ENCODE measurements around the gene FGF22. TPM values are rescaled to one million over a fixed set of nuclear protein-coding genes. Genes with fewer than 3 reads are reported as not detected.

FGF22 gene
- total and polyA plus RNA-seq, 10 of the 15 experiments (the other 5 are each of a cell fraction or from before 2014, with no cell fraction given): 0.05 TPM; not detected in 9

DNA sequence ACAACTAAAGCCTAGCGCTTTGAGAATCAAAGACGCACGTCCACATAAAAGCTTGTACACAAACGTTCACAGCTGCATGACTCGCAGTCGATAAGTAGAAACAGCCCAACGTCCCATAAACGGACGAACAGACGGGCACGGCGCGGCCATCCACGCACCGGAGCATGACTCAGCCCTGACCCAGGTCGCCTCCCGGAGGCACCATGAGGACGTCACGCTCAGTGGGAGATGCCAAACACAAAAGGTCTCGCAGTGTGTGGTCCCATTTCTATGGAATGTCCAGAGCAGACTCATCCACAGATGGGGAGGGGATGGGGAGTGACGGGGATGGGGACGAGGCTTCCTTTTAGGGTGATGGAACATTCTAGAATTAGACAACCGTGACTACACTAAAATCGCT is 15.7 kb upstream of the FGF22 start (continued):
- TF ChIP-seq YBX1 (IDR thresholded peaks at IDR 0.05) (no peak), ZBED1 (IDR thresholded peaks at IDR 0.05; ENCODE audit: borderline replicate concordance) (no peak), ESRRA (IDR thresholded peaks at IDR 0.05; ENCODE audit: low read length) (no peak), MEF2A (IDR thresholded peaks at IDR 0.05; ENCODE audit: insufficient read depth, low read depth, low read length) (no peak), FOXK2 (IDR thresholded peaks at IDR 0.05) (no peak), SRF (IDR thresholded peaks at IDR 0.05; ENCODE audit: low read depth in 2 of 2, low read length in 2 of 2) (no peak), TCF3 (IDR thresholded peaks at IDR 0.05; ENCODE audit: borderline replicate concordance, insufficient read depth, low read depth, low read length) (no peak), SP1 (IDR thresholded peaks at IDR 0.05; ENCODE audit: low read depth, low read length) (no peak), TARDBP (IDR thresholded peaks at IDR 0.05; ENCODE audit: borderline replicate concordance) (no peak)

DNA sequence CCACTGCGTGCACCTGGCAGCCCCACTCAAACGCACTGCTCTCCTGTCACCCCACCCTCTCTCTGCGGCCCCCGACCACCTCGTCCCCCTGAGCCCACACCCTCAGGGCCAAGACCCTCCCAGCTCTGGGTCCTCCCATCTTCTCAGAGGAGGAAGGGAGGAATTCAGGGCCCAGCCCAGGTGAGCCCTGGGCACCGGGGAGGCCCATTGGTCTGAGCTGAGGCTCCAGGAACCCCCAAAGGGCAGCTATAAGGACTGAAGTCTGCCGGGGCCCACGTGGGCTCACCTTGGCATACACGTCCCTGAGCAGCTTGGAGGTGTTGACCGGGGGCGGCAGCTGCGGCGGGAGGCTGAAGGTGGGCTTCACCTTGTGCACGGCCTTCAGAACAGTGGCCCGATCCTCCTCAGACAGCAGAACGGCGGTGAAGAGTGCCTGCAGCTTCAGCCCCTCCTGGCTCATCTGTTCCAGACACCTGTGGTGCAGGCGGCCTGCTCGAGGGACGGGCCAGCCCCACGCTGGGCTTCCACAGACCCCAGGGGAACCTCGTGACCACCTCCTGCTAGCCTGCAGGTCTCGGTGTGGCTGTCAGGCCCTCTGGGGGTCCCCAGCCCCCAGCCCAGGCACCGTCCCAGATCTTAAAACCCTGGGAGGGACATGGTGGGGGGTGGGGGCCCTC is 15.1 kb upstream of the FGF22 start:
- no peak for DNase-seq (ENCODE audit: low read depth, low spot score)
- Histone ChIP-seq H3K4me2 (ENCODE audit: control insufficient read depth, insufficient read depth) (no peak overlapping the region), H3K27me3 (replicated peaks in 1 of 2; ENCODE audit: control insufficient read depth in 2 of 2, insufficient read depth in 2 of 2, low read length in 1 of 2) (no peaks in the 10 kb centered on the region), H3K9ac (ENCODE audit: control insufficient read depth, insufficient read depth, low read length) (no peak overlapping the region), H4K20me1 (ENCODE audit: control insufficient read depth, insufficient read depth) (no peaks in the 10 kb centered on the region), H3K36me3 (ENCODE audit: control insufficient read depth in 2 of 2, insufficient read depth in 2 of 2, low read length in 1 of 2) (peaks cover 1 to 4% of the 10 kb centered on the region in 2 experiments; a peak in 3 of 4 replicates), H3K27ac (ENCODE audit: control insufficient read depth, insufficient read depth) (no peak overlapping the region), H3K4me3 (no peak overlapping the region), H3K4me1 (ENCODE audit: control insufficient read depth, insufficient read depth, low read length) (no peaks in the 10 kb centered on the region), H3K9me3 (replicated peaks; ENCODE audit: control insufficient read depth, insufficient read depth, low read length) (no peaks in the 10 kb centered on the region; the same call in 2 of the 3 replicates), H3K79me2 (ENCODE audit: control insufficient read depth, insufficient read depth, low read length) (no peaks in the 10 kb centered on the region), H2AFZ (ENCODE audit: control insufficient read depth, low read depth, low read length) (no peak overlapping the region)
- SMC1A ChIA-PET (ENCODE audit: uncharacterized antibody, unreplicated experiment): no interaction called here
- RAD21 ChIA-PET (ENCODE audit: unreplicated experiment): no interaction called here
- CTCF ChIA-PET: interaction anchor here (1.5 kb wide), 1 partner anchor 39 kb away, joined by 3 read pairs; the partner anchor contains the start of gene RNF126
- 94% methylated on average over 24 of the region's 24 CpGs for WGBS (ENCODE audit: insufficient coverage, insufficient replicate concordance, low lambda C conversion rate, missing lambda C conversion rate)
- no peak for TF ChIP-seq ASH2L (IDR thresholded peaks at IDR 0.05; ENCODE audit: borderline replicate concordance, low read depth)
- no peak for TF ChIP-seq POLR2A (IDR thresholded peaks at IDR 0.05; ENCODE audit: low read depth, low read length)
- no peak for TF ChIP-seq GATAD2B (conservative IDR thresholded peaks at IDR 0.05; ENCODE audit: low read depth)
- TF ChIP-seq CEBPB (IDR thresholded peaks at IDR 0.05; ENCODE audit: borderline replicate concordance in 1 of 2, low read depth in 2 of 2, low read length in 2 of 2): no peak
- no peak for TF ChIP-seq SIX5 (IDR thresholded peaks at IDR 0.05; ENCODE audit: low read depth, low read length, severe bottlenecking)
- no peak for TF ChIP-seq KAT2A (conservative IDR thresholded peaks at IDR 0.05; ENCODE audit: control insufficient read depth, low read depth, low read length)
- no peak for TF ChIP-seq POLR2AphosphoS2 (IDR thresholded peaks at IDR 0.05; ENCODE audit: low read depth, low read length)
- FAIRE-seq: no peak
- BruUV-seq (replicated peaks): no TSS peak
- intact Hi-C loops (cut with micrococcal nuclease; ENCODE audit: unreplicated experiment): no loop called here
- POLR2A ChIA-PET: no interaction called here
- in situ Hi-C loops (cut with MboI): no loop called here
- ATAC-seq: no peak

Data from GM12878 (cell line).